HL-60 (cell line): ENCODE measurements around the gene DNAH5.

Experiments
- DNase-seq, 2 experiments: peaks; one replicate each; pipeline ENCODE4 v3.0.0-alpha.2; 2010 to 2020; ENCODE audit warnings: low read depth in 1 of 2, low spot score in 1 of 2
- H3K27ac ChIP-seq: fragments of 250-450 bp; sonication (Bioruptor Pico); replicated peaks from 2 replicates; pipeline ENCODE4 v1.5.1; 2020; ENCODE audit warnings: mild to moderate bottlenecking, moderate library complexity
- H3K27me3 ChIP-seq: fragments of 250-450 bp; sonication (Bioruptor Pico); 2 replicates; pipeline ENCODE4 v1.5.1; 2021; ENCODE audit warnings: mild to moderate bottlenecking, moderate library complexity; ENCODE audit not compliant: insufficient read depth, poor library complexity, severe bottlenecking
- H3K4me3 ChIP-seq: replicated peaks from 2 replicates; pipeline ENCODE4 v1.5.1; 2011; ENCODE audit warnings: mild to moderate bottlenecking, control low read depth, low read length; ENCODE audit not compliant: insufficient read depth
- CTCF ChIP-seq: IDR thresholded peaks from one replicate; pipeline ENCODE4 v1.5.1; 2011; ENCODE audit warnings: low read length, control low read depth, inconsistent platforms; ENCODE audit not compliant: insufficient read depth
- GABPA ChIP-seq: IDR thresholded peaks from 2 replicates; pipeline ENCODE4 v1.6.1; 2012; ENCODE audit warnings: low read depth
- POLR2AphosphoS5 ChIP-seq: IDR thresholded peaks from 2 replicates; pipeline ENCODE4 v1.6.1; 2012; ENCODE audit warnings: low read depth
- REST ChIP-seq: IDR thresholded peaks from 2 replicates; pipeline ENCODE4 v1.6.1; 2012; ENCODE audit warnings: low read depth; ENCODE audit not compliant: insufficient replicate concordance
- SPI1 ChIP-seq: IDR thresholded peaks from 2 replicates; pipeline ENCODE4 v1.6.1; 2012; ENCODE audit warnings: low read depth, mild to moderate bottlenecking, borderline replicate concordance

Gene DNAH5

GRCh38 chr5:13976223-13976622, 31.7 kb upstream of the DNAH5 start:
- TF ChIP-seq GABPA (no peak), SPI1 (no peak), POLR2AphosphoS5 (no peak), REST (no peak), CTCF (no peak)
- no peaks in the 10 kb centered on the region for H3K27me3 ChIP-seq
- no peak for DNase-seq
- no peak overlapping the region for H3K4me3 ChIP-seq
- H3K27ac ChIP-seq: no peak overlapping the region

- Histone ChIP-seq H3K4me3 (no peak overlapping the region), H3K27ac (no peak overlapping the region), H3K27me3 (no peaks in the 10 kb centered on the region)
- TF ChIP-seq CTCF (no peak), REST (no peak), SPI1 (no peak), POLR2AphosphoS5 (no peak), GABPA (no peak)
- DNase-seq: no peak
These were observed 30.8 kb upstream of the DNAH5 start for GRCh38 chr5:13975246-13975645.

GRCh38 chr5:13973724-13974123, 29.2 kb upstream of the DNAH5 start:
- no peak overlapping the region for H3K27ac ChIP-seq
- TF ChIP-seq REST: no peak
- no peak for TF ChIP-seq CTCF
- TF ChIP-seq SPI1: no peak
- TF ChIP-seq POLR2AphosphoS5: no peak
- TF ChIP-seq GABPA: no peak
- no peaks in the 10 kb centered on the region for H3K27me3 ChIP-seq
- H3K4me3 ChIP-seq: no peak overlapping the region
- no peak for DNase-seq
